ENCODE results near the gene KIRREL3. TPM values are rescaled to one million over a fixed set of nuclear protein-coding genes. Genes with fewer than 3 reads are reported as not detected.

The KIRREL3 gene
- total RNA-seq, 4 donors from 2014 or later, result 0.19 TPM; not detected in 3

DNA sequence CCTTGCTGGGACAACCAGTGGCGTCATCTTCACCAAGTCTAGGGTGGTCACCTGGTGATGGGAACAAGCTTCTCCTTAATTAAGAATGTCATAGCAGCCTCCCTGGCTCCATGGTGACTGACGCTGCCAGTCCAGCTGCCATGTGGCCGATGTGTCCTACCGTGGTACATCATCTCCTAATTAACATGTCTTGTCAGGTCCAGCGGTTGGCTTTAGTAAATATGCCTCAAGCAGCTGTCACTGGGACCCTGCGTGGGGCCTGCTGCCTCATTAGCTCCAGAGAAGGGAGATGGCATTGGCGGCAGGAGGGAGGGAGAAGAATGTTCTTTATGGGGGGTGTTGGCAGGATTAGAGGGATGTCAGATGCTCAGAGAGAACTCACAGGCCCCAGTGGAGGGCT, 373.1 kb downstream of the KIRREL3 start:
- H3K36me3 ChIP-seq, result no peaks in the 10 kb centered on the region
- DNase-seq, result no peak
- H3K9me3 ChIP-seq, result no peaks in the 10 kb centered on the region
- H3K27me3 ChIP-seq, result peaks cover 0 to 8% (median 2%) of the 10 kb centered on the region in 4 donors
- no peak overlapping the region for H3K4me3 ChIP-seq
- H3K4me1 ChIP-seq, result no peaks in the 10 kb centered on the region
- H3K27ac ChIP-seq, result no peak overlapping the region
- WGBS, 2 donors, result 83 to 90% methylated on average over 2 to 3 of the region's 7 CpGs
- intact Hi-C loops (cut with DNase I), result no loop called here
- TF ChIP-seq CTCF (IDR thresholded peaks at IDR 0.05) (no peak), POLR2A (IDR thresholded peaks at IDR 0.05) (no peak)

DNA sequence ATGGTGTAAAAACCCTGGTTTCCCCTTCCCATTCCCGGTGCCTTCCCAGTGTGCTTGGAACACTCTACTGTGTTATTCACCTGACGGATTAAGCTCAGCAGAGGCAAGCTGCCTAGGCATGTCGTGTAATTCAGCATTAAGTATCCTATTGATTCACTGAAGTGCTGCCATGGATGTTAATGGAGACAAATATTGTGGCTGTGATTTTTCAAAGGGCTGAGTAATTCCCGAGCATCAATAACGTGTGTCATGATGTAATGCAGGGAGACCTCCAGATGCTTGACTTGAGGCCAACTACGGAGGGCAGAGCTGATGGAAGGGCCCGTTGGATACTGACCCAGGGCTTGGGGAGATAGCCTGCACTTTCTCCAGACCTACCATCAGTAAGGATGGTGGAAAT, 376.1 kb downstream of the KIRREL3 start:
- TF ChIP-seq POLR2A (IDR thresholded peaks at IDR 0.05) (no peak), CTCF (IDR thresholded peaks at IDR 0.05) (no peak)
- DNase-seq, result no peak
- Histone ChIP-seq H3K4me3 (no peak overlapping the region), H3K36me3 (no peaks in the 10 kb centered on the region), H3K27ac (no peak overlapping the region), H3K4me1 (no peaks in the 10 kb centered on the region), H3K27me3 (peaks cover 0 to 8% (median 2%) of the 10 kb centered on the region in 4 donors), H3K9me3 (no peaks in the 10 kb centered on the region)
- intact Hi-C loops (cut with DNase I), result no loop called here
- WGBS, 2 donors, result 31 to 36% methylated on average over 6 to 7 of the region's 7 CpGs

GRCh38 chr11:126619516-126619915, 381.1 kb downstream of the KIRREL3 start:
- intact Hi-C loops (cut with DNase I), result no loop called here

DNA sequence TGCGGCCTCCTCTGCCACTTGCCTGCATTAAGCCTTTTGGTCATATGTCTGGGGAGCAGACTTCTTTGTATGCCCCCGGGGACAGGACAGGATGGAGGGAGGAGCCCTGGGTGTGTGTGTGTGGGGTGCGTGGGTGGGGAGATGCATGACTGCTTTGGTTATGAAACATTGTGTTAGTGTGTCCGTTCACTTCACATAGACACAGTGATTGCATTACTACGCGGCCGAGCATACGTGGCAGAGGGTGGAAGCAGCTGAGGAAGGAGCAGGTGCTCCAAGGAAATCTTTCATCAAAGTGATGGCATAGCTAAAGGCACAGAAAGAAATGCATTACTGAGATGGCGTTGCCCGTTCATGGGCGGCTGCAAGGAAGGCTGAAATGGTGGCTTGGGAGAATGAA, 384.7 kb downstream of the KIRREL3 start:
- Histone ChIP-seq H3K4me1 (no peaks in the 10 kb centered on the region), H3K36me3 (no peaks in the 10 kb centered on the region), H3K4me3 (no peak overlapping the region), H3K9me3 (no peaks in the 10 kb centered on the region), H3K27me3 (peaks cover 0 to 39% (median 0%) of the 10 kb centered on the region in 4 donors), H3K27ac (no peak overlapping the region)
- intact Hi-C loops (cut with DNase I), result no loop called here
- 31 to 60% methylated on average over 8 to 10 of the region's 11 CpGs for WGBS, 2 donors
- DNase-seq, result no peak
- no peak for TF ChIP-seq CTCF (IDR thresholded peaks at IDR 0.05)
- no peak for TF ChIP-seq POLR2A (IDR thresholded peaks at IDR 0.05)

More at GRCh38 chr11:126619516-126619915, 381.1 kb downstream of the KIRREL3 start:
- WGBS, 2 donors, result 88 to 89% methylated on average over 3 of the region's 3 CpGs
- Histone ChIP-seq H3K9me3 (no peaks in the 10 kb centered on the region), H3K4me3 (no peak overlapping the region), H3K27ac (no peak overlapping the region), H3K36me3 (no peaks in the 10 kb centered on the region), H3K4me1 (no peaks in the 10 kb centered on the region), H3K27me3 (peaks cover 0 to 23% (median 0%) of the 10 kb centered on the region in 4 donors)
- DNase-seq, result no peak
- TF ChIP-seq CTCF (IDR thresholded peaks at IDR 0.05) (no peak), POLR2A (IDR thresholded peaks at IDR 0.05) (no peak)

DNA sequence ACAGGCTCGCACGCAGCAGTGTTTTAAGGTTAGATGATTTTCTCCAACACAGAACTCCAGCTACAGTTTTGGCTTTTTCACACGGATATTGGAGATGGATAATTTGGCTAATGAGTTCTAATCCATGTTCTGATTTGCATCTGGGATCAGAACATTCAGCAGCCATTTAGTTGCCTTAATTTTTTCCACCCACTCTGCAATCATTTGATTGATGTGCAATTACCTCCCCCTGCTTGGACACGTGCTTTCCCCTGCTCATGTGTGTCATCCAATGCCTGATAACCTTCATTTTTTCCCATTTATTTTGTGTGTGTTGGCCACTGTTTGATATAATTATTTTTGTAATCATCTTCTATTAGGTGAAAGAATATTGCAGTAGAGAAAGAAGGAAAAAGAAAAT, 387.3 kb downstream of the KIRREL3 start:
- no peak for DNase-seq
- Histone ChIP-seq H3K4me3 (no peak overlapping the region), H3K27ac (no peak overlapping the region), H3K9me3 (no peaks in the 10 kb centered on the region), H3K27me3 (peaks cover 0 to 51% (median 0%) of the 10 kb centered on the region in 4 donors), H3K36me3 (no peaks in the 10 kb centered on the region), H3K4me1 (no peaks in the 10 kb centered on the region)
- 67 to 72% methylated on average over 4 of the region's 4 CpGs for WGBS, 2 donors
- intact Hi-C loops (cut with DNase I), result no loop called here
- no peak for TF ChIP-seq CTCF (IDR thresholded peaks at IDR 0.05)
- no peak for TF ChIP-seq POLR2A (IDR thresholded peaks at IDR 0.05)

Measured in esophagus squamous epithelium (tissue), 5 donors.